DMS53 (cell line): Measurements from ENCODE around the gene RPUSD1.
"Not testable (repeated sequence)": the region's sequence is repeated elsewhere in the genome, so short reads cannot be mapped to it uniquely, and the experiment has no call there.

Source experiments
- DNase-seq: peaks from one replicate; lab custom pipeline; 2025; lab: John Stamatoyannopoulos, UW

The RPUSD1 gene

GRCh38 chr16:766008-766819 lies 22.0 kb downstream of the RPUSD1 start:
- DNase-seq = peak; percentile 31

GRCh38 chr16:765488-765865 lies 22.7 kb downstream of the RPUSD1 start:
- DNase-seq = no peak

GRCh38 chr16:764848-765487 lies 23.2 kb downstream of the RPUSD1 start:
- DNase-seq = no peak

- DNase-seq = no peak
Measured at GRCh38 chr16:764184-764750, 23.9 kb downstream of the RPUSD1 start.

GRCh38 chr16:763369-764183 lies 24.6 kb downstream of the RPUSD1 start:
- DNase-seq = peak; percentile 28

- DNase-seq = no peak
Measured at GRCh38 chr16:762595-763268, 25.4 kb downstream of the RPUSD1 start.

- no peak for DNase-seq
Measured at GRCh38 chr16:761625-762513, 26.3 kb downstream of the RPUSD1 start.

GRCh38 chr16:760545-761343 lies 27.4 kb downstream of the RPUSD1 start, which contains the start of gene MSLN:
Gene MSLN (plus strand): TSS chr16:760734. CDS start chr16:762681, 1,947 bp downstream.
- no peak for DNase-seq

- no peak for DNase-seq
Measured at GRCh38 chr16:760065-760464, 28.1 kb downstream of the RPUSD1 start.

- DNase-seq = peak; percentile 63
Measured at GRCh38 chr16:759110-759910, 28.9 kb downstream of the RPUSD1 start.

GRCh38 chr16:756428-756827 lies 31.8 kb downstream of the RPUSD1 start:
- no peak for DNase-seq

GRCh38 chr16:754656-755055 lies 33.5 kb downstream of the RPUSD1 start:
- DNase-seq = no peak

GRCh38 chr16:754121-754607 lies 34.0 kb downstream of the RPUSD1 start:
- not testable (repeated sequence) for DNase-seq

GRCh38 chr16:752007-752312 lies 36.2 kb downstream of the RPUSD1 start:
- peak; percentile 49 for DNase-seq

GRCh38 chr16:751152-752006 lies 36.8 kb downstream of the RPUSD1 start:
- DNase-seq = no peak

GRCh38 chr16:750485-750884 lies 37.7 kb downstream of the RPUSD1 start:
- no peak for DNase-seq

GRCh38 chr16:749010-749409 lies 39.2 kb downstream of the RPUSD1 start:
- no peak for DNase-seq
